Muscle of arm (tissue), 12 donors: ENCODE measurements around the gene FLT3LG. TPM values are rescaled to one million over a fixed set of nuclear protein-coding genes. Genes with fewer than 3 reads are reported as not detected.
"Not testable (repeated sequence)": the region's sequence is repeated elsewhere in the genome, so short reads cannot be mapped to it uniquely, and the experiment has no call there.

ENCODE experiments used
- DNase-seq: peaks from one replicate; pipeline ENCODE4 v3.0.0-alpha.2; 2013
- polyA plus RNA-seq, 12 donors: library from polyadenylated mRNA; unstranded; fragments of 120-200 nt; gene quantifications; one replicate each; pipeline ENCODE4 v1.2.1, GENCODE V29; 2013; ENCODE audit not compliant: insufficient read length in 12 of 12

Gene FLT3LG
- polyA plus RNA-seq, 12 donors, result 1.8 to 8.7 (median 2.7) TPM; not detected in 2

DNA sequence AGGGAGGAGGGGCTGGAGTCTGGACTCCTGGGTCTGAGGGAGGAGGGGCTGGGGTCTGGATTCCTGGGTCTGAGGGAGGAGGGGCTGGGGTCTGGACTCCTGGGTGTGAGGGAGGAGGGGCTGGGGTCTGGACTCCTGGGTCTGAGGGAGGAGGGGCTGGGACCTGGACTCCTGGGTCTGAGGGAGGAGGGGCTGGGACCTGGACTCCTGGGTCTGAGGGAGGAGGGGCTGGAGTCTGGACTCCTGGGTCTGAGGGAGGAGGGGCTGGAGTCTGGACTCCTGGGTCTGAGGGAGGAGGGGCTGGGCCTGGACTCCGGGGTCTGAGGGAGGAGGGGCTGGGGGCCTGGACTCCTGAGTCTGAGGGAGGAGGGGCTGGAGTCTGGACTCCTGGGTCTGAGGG is 12.9 kb upstream of the FLT3LG start:
- not testable (repeated sequence) for DNase-seq

DNA sequence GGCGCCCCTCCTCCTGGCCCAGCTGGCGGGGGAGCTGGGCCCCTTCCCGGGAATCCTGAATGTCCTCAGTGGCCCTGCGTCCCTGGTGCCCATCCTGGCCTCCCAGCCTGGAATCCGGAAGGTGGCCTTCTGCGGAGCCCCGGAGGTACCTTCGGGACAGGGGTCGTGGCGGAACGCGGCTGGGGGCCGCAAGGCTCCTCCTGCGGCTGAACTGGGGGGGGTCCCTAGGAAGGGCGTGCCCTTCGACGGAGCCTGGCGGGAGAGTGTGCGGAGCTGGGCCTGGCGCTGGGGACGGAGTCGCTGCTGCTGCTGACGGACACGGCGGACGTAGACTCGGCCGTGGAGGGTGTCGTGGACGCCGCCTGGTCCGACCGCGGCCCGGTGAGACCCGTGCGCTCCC is 12.4 kb upstream of the FLT3LG start:
- DNase-seq, result no peak

DNA sequence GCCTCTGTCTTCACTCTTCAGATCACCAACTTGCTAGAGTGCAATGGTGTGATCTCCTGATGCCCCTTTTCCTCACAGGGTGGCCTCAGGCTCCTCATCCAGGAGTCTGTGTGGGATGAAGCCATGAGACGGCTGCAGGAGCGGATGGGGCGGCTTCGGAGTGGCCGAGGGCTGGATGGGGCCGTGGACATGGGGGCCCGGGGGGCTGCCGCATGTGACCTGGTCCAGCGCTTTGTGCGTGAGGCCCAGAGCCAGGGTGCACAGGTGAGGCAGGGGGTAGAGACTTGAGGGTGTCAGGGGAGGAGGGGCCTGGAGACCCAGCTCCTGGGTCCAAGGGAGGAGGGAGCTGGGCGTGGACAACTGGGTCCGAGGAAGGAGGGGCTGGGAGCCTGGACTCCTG is 11.5 kb upstream of the FLT3LG start:
- no peak for DNase-seq

GRCh38 chr19:49463960-49464740 is 9.9 kb upstream of the FLT3LG start:
- DNase-seq, result no peak

DNA sequence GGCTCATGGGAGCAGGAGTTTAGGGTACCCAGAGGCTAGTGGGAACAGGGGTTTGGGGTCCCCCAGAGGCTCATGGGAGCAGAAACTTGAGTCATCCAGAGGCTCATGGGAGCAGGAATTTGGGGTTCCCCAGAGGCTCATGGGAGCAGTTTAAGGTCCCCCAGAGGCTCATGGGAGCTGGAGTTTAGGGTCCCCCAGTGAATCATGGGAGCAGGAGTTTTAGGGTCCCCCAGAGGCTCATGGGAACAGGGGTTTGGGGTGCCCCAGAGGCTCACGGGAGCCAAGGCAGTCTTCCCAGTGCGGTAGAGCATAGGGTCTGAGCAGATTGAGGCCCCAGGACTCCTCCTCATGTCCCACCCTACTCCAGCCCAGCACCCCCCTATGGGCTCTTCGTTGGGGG is 8.6 kb upstream of the FLT3LG start:
- DNase-seq, result no peak

DNA sequence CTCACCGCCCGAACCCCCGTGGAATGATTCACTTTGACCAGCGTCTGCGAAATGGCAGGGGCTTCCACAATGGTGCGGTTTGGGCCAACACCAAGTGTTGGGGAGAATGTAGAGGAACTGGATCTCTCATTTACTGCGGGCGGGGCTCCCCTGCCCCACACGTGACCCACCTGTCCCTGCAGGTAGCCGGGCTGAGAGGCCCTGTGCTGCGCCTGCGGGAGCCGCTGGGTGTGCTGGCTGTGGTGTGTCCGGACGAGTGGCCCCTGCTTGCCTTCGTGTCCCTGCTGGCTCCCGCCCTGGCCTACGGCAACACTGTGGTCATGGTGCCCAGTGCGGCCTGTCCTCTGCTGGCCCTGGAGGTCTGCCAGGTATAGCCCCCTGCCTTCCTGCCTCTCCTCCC is 5.8 kb upstream of the FLT3LG start:
- no peak for DNase-seq

DNA sequence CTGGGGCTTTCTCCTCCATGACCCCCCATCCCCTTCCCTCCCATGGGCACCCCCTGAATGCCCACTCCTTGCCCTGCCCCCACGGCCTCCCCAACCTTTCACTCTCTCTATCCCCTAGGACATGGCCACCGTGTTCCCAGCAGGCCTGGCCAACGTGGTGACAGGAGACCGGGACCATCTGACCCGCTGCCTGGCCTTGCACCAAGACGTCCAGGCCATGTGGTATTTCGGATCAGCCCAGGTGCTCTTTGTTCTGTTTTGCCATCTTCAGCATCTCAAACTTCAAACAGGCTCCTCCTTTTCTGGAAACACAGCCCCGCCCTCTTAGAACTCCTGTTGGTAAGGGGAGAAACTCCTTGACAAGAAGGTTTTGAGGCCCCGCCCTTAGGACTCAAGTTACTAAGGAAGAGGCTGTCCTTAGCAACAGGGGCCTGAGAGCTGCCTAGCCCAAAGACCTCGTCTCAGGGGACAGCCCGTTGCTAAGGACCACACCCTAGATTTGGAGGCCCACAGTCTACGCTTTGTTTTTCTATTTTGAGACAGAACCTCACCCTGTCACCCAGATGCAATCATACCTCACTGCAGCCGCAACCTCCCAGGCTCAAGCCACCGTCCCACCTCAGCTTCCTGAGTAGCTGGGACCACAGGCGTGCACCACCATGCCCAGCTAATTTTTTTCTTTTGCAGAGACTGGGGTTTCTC is 5.1 kb upstream of the FLT3LG start:
- peak; percentile 86 for DNase-seq

DNA sequence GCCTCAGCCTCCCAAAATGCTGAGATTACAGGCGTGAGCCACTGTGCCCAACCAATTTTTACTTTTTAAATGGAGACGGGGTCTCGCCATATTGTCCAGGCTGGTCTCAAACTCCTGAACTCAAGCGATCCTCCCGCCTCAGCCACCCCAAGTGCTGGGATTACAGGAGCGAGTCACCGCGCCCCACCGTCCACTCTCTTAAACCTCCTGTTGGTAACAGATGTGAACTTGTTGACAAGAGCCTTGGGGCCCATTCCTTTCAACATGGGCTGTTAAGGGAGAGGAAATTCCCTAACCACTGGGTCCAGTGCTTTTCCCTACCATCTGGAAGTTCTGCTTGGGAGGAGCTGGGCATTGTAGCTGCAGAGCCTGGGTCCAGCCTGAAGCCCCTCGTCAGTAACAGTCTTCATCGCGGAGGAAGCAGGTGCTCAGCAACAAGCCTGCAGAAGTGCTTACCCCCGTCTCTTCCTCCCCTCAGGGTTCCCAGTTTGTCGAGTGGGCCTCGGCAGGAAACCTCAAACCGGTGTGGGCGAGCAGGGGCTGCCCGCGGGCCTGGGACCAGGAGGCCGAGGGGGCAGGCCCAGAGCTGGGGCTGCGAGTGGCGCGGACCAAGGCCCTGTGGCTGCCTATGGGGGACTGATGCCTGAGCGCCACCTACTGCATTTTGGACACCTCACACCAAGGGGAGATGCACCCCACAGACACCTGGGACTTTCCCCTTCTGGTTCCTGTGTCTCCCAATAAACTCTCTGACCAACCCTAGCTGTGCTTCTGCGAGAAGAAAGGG is 4.0 kb upstream of the FLT3LG start:
- no peak for DNase-seq

GRCh38 chr19:49470615-49470978 is 3.4 kb upstream of the FLT3LG start:
- DNase-seq, result no peak

DNA sequence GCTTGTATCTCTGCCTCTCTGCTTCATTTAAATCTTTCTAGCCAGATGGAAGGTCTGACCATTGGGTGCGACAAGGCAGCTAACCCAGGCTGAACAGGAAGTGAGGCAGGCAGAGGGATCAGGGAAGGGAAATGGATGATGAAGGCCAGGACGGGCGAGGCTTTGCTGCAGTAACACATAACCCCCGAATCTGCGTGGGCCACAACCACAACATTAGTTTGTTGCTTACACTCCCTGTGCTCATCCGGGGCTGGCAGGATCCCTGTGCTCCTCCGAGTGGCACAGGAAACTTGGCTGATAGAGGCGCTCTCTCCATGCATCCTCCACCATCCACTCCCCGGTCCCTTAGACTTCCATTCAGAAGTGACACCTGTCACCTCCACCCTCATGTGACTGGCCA is 1.1 kb upstream of the FLT3LG start:
- no peak for DNase-seq

- DNase-seq, result not testable (repeated sequence)
Observed at GRCh38 chr19:49473501-49473867, 531 bp upstream of the FLT3LG start.

- no peak for DNase-seq
Observed at GRCh38 chr19:49474542-49474924, 518 bp downstream of the FLT3LG start.

GRCh38 chr19:49475191-49475917 is 1.3 kb downstream of the FLT3LG start:
- DNase-seq, result no peak

DNA sequence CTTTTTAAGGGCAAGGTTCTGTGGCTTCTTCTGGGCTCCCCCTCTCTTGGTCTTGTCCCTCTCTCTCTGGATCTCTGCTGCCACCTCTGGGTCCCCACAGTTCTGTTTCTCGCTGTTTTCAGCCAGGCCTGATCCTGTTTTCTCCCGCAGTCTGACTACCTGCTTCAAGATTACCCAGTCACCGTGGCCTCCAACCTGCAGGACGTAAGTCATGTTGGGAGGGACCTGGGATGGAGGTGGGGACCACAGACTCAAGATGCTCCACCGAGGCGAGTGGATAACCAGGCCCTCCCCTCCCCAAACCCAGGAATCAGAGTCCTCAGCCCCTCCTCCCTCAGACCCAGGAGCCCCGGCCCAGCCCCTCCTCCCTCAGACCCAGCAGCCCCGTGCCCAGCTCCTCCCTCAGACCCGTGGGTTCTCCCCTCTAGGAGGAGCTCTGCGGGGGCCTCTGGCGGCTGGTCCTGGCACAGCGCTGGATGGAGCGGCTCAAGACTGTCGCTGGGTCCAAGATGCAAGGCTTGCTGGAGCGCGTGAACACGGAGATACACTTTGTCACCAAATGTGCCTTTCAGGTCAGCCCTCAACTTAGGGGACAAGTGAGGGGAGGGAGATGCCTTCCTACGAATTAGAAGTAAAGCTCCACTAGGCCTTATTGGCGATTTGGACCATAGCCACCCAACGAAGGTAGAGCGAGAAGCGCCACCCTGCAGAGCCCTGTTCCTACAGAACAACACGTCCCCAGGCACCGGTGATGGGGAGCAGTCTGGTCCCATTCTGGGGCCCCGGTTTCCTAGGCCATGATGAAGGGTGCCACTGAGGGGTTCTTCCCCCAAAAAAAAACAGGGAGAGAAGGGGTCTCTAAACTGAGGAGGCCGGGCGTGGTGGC is 2.2 kb downstream of the FLT3LG start:
- no peak for DNase-seq

DNA sequence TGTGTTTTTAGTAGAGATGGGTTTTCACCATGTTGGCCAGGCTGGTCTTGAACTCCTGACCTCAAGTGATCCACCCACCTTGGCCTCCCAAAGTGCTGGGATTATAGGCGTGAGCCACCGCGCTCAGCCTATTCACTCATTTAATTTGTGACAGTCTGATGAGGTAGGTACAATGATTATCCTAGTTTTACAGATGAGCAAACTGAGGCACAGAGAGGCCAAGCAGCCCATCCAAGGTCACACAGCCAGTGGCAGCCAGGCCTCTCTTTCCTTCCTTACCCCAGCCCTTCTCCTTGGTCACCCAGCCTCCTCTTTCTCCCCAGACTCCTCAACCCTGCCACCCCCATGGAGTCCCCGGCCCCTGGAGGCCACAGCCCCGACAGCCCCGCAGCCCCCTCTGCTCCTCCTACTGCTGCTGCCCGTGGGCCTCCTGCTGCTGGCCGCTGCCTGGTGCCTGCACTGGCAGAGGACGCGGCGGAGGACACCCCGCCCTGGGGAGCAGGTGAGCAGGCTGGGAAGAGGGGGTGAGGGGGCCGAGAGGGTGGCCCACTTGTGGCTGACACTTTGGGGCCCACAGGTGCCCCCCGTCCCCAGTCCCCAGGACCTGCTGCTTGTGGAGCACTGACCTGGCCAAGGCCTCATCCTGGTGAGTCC is 6.1 kb downstream of the FLT3LG start:
- DNase-seq, result no peak

GRCh38 chr19:49481020-49481683 is 7.1 kb downstream of the FLT3LG start:
- no peak for DNase-seq

GRCh38 chr19:49486232-49486631 is 12.2 kb downstream of the FLT3LG start:
- no peak for DNase-seq

- DNase-seq, result no peak
Observed at GRCh38 chr19:49486710-49487276, 12.8 kb downstream of the FLT3LG start.

DNA sequence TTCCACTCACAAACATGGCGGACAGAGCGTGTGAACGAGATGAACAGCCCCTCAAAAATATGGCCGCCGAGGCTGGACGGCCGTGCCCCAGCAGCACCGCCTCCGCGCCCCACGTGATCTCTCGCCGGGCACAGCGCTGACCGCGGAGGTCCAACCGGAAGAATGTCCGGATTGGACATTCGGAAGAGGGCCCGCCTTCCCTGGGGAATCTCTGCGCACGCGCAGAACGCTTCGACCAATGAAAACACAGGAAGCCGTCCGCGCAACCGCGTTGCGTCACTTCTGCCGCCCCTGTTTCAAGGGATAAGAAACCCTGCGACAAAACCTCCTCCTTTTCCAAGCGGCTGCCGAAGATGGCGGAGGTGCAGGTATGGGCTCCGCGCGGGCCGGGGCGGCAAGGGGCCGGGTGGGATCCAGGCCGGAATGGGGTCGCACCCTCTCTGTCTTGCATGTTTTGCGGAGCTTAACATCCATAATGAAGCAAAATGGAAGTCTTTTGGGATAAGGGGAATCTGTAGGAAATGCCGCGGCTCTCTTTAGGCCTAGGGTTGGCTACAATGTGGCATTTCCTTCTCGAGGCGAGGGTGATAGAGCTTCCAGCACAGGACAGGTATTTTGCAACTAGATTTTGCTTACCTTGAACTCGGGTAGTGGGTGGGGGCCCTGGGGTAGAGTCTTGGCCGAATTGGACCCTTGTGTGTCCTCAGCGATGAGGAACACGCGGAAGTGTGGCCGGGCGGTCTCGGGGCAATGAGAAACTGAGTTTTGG is 13.4 kb downstream of the FLT3LG start, which contains the start of gene RPL13A:
Gene RPL13A, plus strand, starts transcription at position 332 of the 769 bp plus-strand sequence. Its CDS starts 22 bp downstream, at position 354.
- DNase-seq, result peak; percentile 100
